Progenitor cell of endocrine pancreas (in vitro differentiated cells): Measurements from ENCODE around the gene APH1A. TPM values are rescaled to one million over a fixed set of nuclear protein-coding genes. Genes with fewer than 3 reads are reported as not detected.
A peak's percentile ranks its signal among the peaks of the same experiment; 100 is the strongest.

Experiments used
- DNase-seq: peaks from one replicate; pipeline ENCODE4 v3.0.0; 2021; ENCODE audit warnings: low spot score; ENCODE audit not compliant: unreplicated experiment
- H3K27ac Mint-ChIP-seq: 2 replicates; pipeline ENCODE4 v1.8.0; 2021; ENCODE audit warnings: mild to moderate bottlenecking, moderate library complexity, mixed read lengths
- H3K27me3 Mint-ChIP-seq: 2 replicates; pipeline ENCODE4 v1.8.0; 2021; ENCODE audit warnings: mixed read lengths
- H3K36me3 Mint-ChIP-seq: 2 replicates; pipeline ENCODE4 v1.8.0; 2022; ENCODE audit warnings: mixed read lengths; ENCODE audit not compliant: insufficient read depth
- H3K4me1 Mint-ChIP-seq: 2 replicates; pipeline ENCODE4 v1.8.0; 2021; ENCODE audit warnings: low read depth, mixed read lengths
- H3K4me3 Mint-ChIP-seq: 2 replicates; pipeline ENCODE4 v1.8.0; 2021; ENCODE audit warnings: low read depth, mild to moderate bottlenecking, moderate library complexity, mixed read lengths
- H3K9me3 Mint-ChIP-seq: 2 replicates; pipeline ENCODE4 v1.8.0; 2021; ENCODE audit warnings: low read depth, mixed read lengths
- CTCF ChIP-seq: fragments of 200-600 bp; sonication (generic); IDR thresholded peaks from one replicate; pipeline ENCODE4 v1.5.0; 2021; ENCODE audit warnings: antibody characterized with exemption, mild to moderate bottlenecking; ENCODE audit not compliant: unreplicated experiment
- total RNA-seq: library from RNA; stranded (reverse); gene quantifications from 2 replicates; pipeline ENCODE4 v1.2.1, GENCODE V29; 2021

APH1A gene
- total RNA-seq, 1 donor from 2014 or later, result 129 TPM

GRCh38 chr1:150267896-150268295 lies 920 bp downstream of the APH1A start:
- DNase-seq, result no peak
- no peak for TF ChIP-seq CTCF
- H3K4me1 Mint-ChIP-seq, result peaks cover 26% of the 10 kb centered on the region

DNA sequence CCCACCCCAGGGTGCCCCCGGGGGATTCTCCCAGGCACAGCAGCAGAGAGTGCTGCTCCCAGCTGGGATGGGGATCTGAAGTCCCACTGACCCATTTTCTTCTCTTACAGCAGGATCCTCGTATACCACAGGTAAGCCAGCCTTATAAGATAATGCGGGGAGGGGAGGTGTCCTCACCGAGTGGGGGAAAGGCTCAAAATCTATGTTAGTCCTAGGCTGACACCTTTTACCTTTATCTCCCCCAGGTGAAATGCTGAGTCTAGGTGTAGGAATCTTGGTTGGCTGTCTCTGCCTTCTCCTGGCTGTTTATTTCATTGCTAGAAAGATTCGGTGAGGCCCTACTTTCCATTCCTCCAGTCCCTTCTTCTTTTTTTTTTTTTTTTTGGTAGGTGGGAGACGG lies 5.3 kb downstream of the APH1A start:
- H3K27me3 Mint-ChIP-seq, result no peaks in the 10 kb centered on the region
- peaks cover 6% of the 10 kb centered on the region for H3K36me3 Mint-ChIP-seq
- no peaks in the 10 kb centered on the region for H3K9me3 Mint-ChIP-seq
- TF ChIP-seq CTCF, result no peak
- H3K4me1 Mint-ChIP-seq, result peaks cover 37% of the 10 kb centered on the region
- no peak overlapping the region for H3K27ac Mint-ChIP-seq
- no peak overlapping the region for H3K4me3 Mint-ChIP-seq
- no peak for DNase-seq

More at GRCh38 chr1:150267896-150268295, 920 bp downstream of the APH1A start:
- H3K9me3 Mint-ChIP-seq, result no peaks in the 10 kb centered on the region
- H3K27ac Mint-ChIP-seq, result peak overlapping the region; percentile 98
- no peaks in the 10 kb centered on the region for H3K27me3 Mint-ChIP-seq
- H3K4me3 Mint-ChIP-seq, result peak overlapping the region; percentile 99
- peaks cover 6% of the 10 kb centered on the region for H3K36me3 Mint-ChIP-seq

DNA sequence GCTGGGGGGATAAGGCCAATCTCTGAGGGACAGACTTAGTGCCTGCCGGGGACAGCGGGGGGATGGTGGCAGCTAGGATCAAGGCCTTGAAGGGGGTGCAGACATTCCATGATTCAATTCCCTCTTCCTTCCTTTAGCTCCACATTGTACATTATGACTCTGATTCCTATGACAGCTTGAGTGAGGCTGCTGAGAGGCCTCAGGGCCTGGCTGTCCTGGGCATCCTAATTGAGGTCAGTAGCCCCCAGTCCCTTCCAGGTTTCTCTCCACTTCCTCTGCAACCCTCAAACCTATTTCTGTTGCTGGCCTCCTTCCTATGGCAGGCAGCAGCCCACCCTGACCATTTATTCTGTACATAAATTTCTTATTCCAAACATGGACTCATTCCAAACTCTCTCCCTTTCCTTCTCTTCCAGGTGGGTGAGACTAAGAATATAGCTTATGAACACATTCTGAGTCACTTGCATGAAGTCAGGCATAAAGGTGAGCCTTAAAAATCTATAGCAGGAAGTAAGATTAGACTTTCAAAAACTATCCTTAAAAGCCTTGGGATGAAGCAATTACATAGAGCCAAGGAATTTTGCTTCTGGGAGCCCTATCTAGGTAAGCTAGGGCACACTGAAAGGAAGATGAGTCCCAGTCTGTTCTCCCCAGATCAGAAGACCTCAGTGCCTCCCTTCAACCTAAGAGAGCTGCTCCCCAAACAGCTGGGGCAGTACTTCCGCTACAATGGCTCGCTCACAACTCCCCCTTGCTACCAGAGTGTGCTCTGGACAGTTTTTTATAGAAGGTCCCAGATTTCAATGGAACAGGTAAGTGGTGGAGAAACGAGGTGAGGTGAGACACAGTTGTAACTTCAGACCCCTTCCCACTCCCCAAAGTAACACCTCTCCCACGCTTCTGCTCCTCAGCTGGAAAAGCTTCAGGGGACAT lies 6.2 kb downstream of the APH1A start:
- Mint-ChIP-seq H3K4me1 (peaks cover 38% of the 10 kb centered on the region), H3K4me3 (no peak overlapping the region)

DNA sequence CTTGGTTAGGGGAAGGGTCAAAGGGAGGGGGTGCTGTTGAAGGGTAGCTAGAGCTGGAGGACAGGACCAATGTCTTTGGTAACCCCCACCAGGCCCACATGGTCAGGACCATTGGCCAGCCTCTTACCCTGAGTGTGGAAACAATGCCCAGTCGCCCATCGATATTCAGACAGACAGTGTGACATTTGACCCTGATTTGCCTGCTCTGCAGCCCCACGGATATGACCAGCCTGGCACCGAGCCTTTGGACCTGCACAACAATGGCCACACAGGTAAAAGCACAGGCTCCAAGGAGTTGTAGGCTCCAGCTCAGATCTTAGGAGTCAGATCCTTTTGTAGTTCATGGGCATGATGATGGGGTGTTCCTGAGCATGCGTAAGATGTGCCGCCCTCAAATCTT lies 7.4 kb downstream of the APH1A start:
- no peak for DNase-seq
- no peak overlapping the region for H3K4me3 Mint-ChIP-seq
- TF ChIP-seq CTCF, result no peak
- no peaks in the 10 kb centered on the region for H3K9me3 Mint-ChIP-seq
- H3K36me3 Mint-ChIP-seq, result peaks cover 4% of the 10 kb centered on the region
- no peaks in the 10 kb centered on the region for H3K27me3 Mint-ChIP-seq
- H3K27ac Mint-ChIP-seq, result no peak overlapping the region
- peaks cover 44% of the 10 kb centered on the region for H3K4me1 Mint-ChIP-seq

More for the DNA sequence above, 6.2 kb downstream of the APH1A start:
- H3K36me3 Mint-ChIP-seq, result peaks cover 6% of the 10 kb centered on the region
- H3K27me3 Mint-ChIP-seq, result no peaks in the 10 kb centered on the region
- peak overlapping the region; percentile 51 for H3K27ac Mint-ChIP-seq
- no peak for TF ChIP-seq CTCF
- H3K9me3 Mint-ChIP-seq, result no peaks in the 10 kb centered on the region
- no peak for DNase-seq

DNA sequence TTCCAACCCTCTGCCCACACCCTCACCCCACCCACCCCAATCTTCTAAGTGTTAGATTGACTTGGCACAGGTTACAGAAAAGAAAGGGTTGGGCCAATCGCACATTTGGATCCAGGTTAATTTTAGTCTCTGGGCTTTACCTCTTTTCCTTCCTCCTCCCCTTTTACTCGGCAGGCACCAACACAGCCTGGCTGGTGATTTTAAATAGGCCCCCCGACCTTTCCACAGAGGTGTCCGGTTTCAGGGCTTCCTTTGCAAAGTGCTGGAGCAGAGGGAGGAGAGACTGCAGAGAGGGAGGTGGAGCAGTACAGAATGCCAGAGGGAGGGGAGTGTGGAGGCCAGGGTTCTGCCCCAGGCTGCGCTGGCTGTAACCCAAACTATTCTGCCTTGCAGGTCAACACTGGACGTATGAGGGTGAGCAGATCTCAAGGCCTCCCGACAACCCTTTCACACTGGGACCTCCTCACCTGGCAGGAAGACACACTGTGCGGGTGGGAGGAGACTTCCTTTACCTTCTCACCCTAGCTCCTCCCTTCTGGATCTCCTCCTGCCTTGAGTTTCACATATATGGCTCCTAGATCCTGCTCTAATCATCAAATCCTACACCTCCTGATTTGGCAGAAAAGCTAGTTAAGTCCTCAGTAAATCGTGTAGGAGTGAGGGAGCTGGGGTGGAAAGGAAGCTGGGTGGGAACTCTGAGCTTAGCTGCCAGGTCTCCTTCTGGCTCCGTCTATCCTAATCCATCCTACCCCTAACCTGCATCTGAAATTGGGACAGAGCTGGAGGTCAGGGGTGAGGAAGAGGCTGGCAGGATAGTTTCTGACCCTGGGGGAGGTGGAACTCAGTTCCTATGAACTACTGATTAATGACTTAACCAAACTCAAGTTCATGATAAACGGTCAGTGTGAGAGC lies 8.8 kb downstream of the APH1A start:
- Mint-ChIP-seq H3K27me3 (no peaks in the 10 kb centered on the region), H3K4me3 (peak overlapping the region; percentile 69), H3K27ac (peak overlapping the region; percentile 94), H3K4me1 (peaks cover 53% of the 10 kb centered on the region), H3K9me3 (no peaks in the 10 kb centered on the region), H3K36me3 (no peaks in the 10 kb centered on the region)
- DNase-seq, result no peak
- TF ChIP-seq CTCF, result no peak
